ENCODE data around the gene ESRRB. TPM values are rescaled to one million over a fixed set of nuclear protein-coding genes. Genes with fewer than 3 reads are reported as not detected.

ESRRB gene
- total and polyA plus RNA-seq, 2 experiments from 2014 or later = 0.13 TPM; not detected in 1

DNA sequence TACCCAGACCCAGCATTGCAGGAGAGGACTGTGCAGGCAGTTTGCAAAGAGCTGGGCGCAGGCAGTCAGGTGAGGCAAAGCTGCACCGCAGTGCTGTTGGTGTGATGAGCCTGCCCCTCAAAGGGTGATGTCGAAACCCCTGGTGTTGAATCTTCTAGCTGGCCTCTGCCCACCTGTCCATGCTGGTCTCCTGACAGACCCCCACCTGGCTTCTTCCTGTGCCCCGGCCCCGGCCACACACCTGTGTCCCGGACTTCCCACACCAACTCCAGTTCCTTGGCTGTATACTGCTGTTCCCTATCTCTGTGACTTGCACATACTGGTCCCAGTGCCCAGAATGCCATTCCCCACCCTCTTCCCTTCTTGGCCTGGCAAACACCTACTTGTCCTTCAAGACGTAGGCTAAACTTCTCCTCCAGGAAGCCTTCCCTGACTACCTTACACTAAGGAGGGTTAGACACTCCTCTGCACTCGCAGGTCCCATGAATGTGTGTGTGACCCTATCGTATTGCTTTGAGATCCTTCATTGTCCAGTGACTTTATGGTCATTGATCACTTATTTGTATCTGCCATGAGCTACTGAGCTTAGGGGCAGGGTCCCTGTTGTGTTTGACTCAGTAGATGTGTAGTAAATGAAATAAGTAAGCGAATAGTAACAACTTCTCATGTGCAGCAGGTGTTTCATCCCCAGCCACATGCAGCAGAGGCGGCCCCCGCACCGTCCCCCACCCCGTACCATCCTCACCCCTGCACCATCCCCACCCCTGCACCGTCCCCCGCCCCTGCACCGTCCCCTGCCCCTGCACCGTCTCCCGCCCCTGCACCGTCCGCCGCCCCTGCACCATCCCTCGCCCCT, 37.4 kb downstream of the ESRRB start:
- H3K36me3 ChIP-seq (replicated peaks; ENCODE audit: insufficient read depth, low read depth) = no peaks in the 10 kb centered on the region
- no peaks in the 10 kb centered on the region for H3K9me2 ChIP-seq (replicated peaks; ENCODE audit: insufficient read depth)
- no peak overlapping the region for H3K27ac ChIP-seq
- H4K20me1 ChIP-seq (ENCODE audit: insufficient read depth, poor library complexity, severe bottlenecking) = no peaks in the 10 kb centered on the region
- H3K79me2 ChIP-seq = no peaks in the 10 kb centered on the region
- TF ChIP-seq EZH2phosphoT487 (IDR thresholded peaks at IDR 0.05; ENCODE audit: low read depth, severe bottlenecking, unreplicated experiment) (no peak), EZH2 (IDR thresholded peaks at IDR 0.05; ENCODE audit: borderline replicate concordance) (no peak)
- TF ChIP-seq, protein P1, sequence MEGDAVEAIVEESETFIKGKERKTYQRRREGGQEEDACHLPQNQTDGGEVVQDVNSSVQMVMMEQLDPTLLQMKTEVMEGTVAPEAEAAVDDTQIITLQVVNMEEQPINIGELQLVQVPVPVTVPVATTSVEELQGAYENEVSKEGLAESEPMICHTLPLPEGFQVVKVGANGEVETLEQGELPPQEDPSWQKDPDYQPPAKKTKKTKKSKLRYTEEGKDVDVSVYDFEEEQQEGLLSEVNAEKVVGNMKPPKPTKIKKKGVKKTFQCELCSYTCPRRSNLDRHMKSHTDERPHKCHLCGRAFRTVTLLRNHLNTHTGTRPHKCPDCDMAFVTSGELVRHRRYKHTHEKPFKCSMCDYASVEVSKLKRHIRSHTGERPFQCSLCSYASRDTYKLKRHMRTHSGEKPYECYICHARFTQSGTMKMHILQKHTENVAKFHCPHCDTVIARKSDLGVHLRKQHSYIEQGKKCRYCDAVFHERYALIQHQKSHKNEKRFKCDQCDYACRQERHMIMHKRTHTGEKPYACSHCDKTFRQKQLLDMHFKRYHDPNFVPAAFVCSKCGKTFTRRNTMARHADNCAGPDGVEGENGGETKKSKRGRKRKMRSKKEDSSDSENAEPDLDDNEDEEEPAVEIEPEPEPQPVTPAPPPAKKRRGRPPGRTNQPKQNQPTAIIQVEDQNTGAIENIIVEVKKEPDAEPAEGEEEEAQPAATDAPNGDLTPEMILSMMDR (IDR thresholded peaks at IDR 0.05; ENCODE audit: poor library complexity) = no peak
- H3K27me3 ChIP-seq = peaks cover 30% of the 10 kb centered on the region
- no peaks in the 10 kb centered on the region for H3K4me1 ChIP-seq (ENCODE audit: insufficient read depth)
- no peak overlapping the region for H3K4me2 ChIP-seq
- DNase-seq (ENCODE audit: low spot score) = no peak
- WGBS (ENCODE audit: low lambda C conversion rate, missing lambda C conversion rate) = 82% methylated on average over 10 of the region's 23 CpGs
- no peaks in the 10 kb centered on the region for H3K9me3 ChIP-seq (ENCODE audit: low read depth)
- no peak overlapping the region for H2AFZ ChIP-seq
- H3K4me3 ChIP-seq = no peak overlapping the region

DNA sequence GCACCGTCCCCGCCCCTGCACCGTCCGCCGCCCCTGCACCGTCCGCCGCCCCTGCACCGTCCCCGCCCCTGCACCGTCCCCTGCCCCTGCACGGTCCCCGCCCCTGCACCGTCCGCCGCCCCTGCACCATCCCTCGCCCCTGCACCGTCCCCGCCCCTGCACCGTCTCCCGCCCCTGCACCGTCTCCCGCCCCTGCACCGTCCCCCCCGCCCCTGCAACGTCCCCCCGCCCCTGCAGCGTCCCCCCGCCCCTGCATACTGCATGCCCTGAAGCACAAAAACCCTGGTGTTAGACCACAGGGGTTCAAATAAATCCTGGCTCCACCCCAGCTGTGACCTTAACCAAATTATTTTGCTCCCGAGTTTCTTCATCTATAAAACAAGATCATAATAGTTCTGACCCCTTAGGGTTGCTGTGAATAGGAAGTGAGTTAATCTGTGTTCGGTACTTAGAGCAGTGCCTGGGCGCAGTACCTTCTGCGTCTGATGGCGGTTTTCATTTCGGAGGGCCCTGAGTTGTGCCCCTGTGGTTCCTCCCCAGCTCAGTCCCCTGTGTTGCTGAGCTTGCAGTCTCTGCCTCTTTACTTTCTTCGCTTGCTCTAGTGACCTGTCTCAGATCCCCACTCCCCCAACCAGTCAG, 38.1 kb downstream of the ESRRB start:
- Histone ChIP-seq H3K4me3 (no peak overlapping the region), H3K27ac (no peak overlapping the region), H3K9me2 (replicated peaks; ENCODE audit: insufficient read depth) (no peaks in the 10 kb centered on the region), H2AFZ (no peak overlapping the region), H3K4me1 (ENCODE audit: insufficient read depth) (no peaks in the 10 kb centered on the region), H3K4me2 (peak overlapping the region; percentile 54), H4K20me1 (ENCODE audit: insufficient read depth, poor library complexity, severe bottlenecking) (no peaks in the 10 kb centered on the region), H3K36me3 (replicated peaks; ENCODE audit: insufficient read depth, low read depth) (no peaks in the 10 kb centered on the region), H3K79me2 (no peaks in the 10 kb centered on the region), H3K9me3 (ENCODE audit: low read depth) (no peaks in the 10 kb centered on the region), H3K27me3 (peaks cover 30% of the 10 kb centered on the region)
- 20% methylated on average over 9 of the region's 36 CpGs for WGBS (ENCODE audit: low lambda C conversion rate, missing lambda C conversion rate)
- no peak for DNase-seq (ENCODE audit: low spot score)
- TF ChIP-seq EZH2phosphoT487 (IDR thresholded peaks at IDR 0.05; ENCODE audit: low read depth, severe bottlenecking, unreplicated experiment) = no peak
- TF ChIP-seq EZH2 (IDR thresholded peaks at IDR 0.05; ENCODE audit: borderline replicate concordance) = no peak
- TF ChIP-seq, protein P1 (IDR thresholded peaks at IDR 0.05; ENCODE audit: poor library complexity) = no peak

DNA sequence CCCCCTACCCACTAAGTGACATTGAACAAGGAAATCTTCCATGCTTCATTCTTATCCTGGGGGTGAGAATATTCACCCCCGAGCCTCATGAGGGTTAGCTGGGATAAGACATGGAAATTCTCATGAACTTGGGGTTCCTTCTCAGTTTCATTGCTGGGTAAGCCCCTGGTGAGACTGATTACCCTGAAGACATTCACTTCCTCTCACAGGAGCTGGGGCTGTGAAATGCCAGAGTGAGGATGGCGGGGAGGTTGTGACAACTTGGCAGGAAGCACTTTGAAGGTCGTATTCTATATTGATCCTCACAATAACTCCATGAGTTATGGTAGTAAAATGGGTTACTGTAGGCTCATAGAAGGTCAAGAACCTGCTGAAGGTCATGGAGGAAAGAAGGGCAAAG, 43.5 kb downstream of the ESRRB start:
- H3K27me3 ChIP-seq = peaks cover 9% of the 10 kb centered on the region
- H3K9me3 ChIP-seq (ENCODE audit: low read depth) = no peaks in the 10 kb centered on the region
- H2AFZ ChIP-seq = no peak overlapping the region
- no peak overlapping the region for H3K4me3 ChIP-seq
- no peak overlapping the region for H3K27ac ChIP-seq
- no peaks in the 10 kb centered on the region for H3K36me3 ChIP-seq (replicated peaks; ENCODE audit: insufficient read depth, low read depth)
- no peak for DNase-seq (ENCODE audit: low spot score)
- TF ChIP-seq, protein P1 (IDR thresholded peaks at IDR 0.05; ENCODE audit: poor library complexity) = no peak
- no peak for TF ChIP-seq EZH2 (IDR thresholded peaks at IDR 0.05; ENCODE audit: borderline replicate concordance)
- TF ChIP-seq EZH2phosphoT487 (IDR thresholded peaks at IDR 0.05; ENCODE audit: low read depth, severe bottlenecking, unreplicated experiment) = no peak
- WGBS (ENCODE audit: low lambda C conversion rate, missing lambda C conversion rate) = 61% methylated on average over 3 of the region's 3 CpGs
- H4K20me1 ChIP-seq (ENCODE audit: insufficient read depth, poor library complexity, severe bottlenecking) = no peaks in the 10 kb centered on the region
- H3K4me1 ChIP-seq (ENCODE audit: insufficient read depth) = no peaks in the 10 kb centered on the region
- H3K9me2 ChIP-seq (replicated peaks; ENCODE audit: insufficient read depth) = no peaks in the 10 kb centered on the region
- no peak overlapping the region for H3K4me2 ChIP-seq
- no peaks in the 10 kb centered on the region for H3K79me2 ChIP-seq
